Stimulated activated CD8-positive, alpha-beta memory T cell treated with anti-CD3 and anti-CD28 coated beads, Interleukin-7, amount 100 ng/mL, for 48 hours (primary cell): ENCODE measurements around the gene JAZF1.

Experiments
- DNase-seq, 2 donors: peaks; one replicate each; pipeline ENCODE4 v3.0.0-alpha.2; 2020; ENCODE audit warnings: low read depth in 1 of 2; ENCODE audit errors: extremely low read depth in 1 of 2

JAZF1 gene

DNA sequence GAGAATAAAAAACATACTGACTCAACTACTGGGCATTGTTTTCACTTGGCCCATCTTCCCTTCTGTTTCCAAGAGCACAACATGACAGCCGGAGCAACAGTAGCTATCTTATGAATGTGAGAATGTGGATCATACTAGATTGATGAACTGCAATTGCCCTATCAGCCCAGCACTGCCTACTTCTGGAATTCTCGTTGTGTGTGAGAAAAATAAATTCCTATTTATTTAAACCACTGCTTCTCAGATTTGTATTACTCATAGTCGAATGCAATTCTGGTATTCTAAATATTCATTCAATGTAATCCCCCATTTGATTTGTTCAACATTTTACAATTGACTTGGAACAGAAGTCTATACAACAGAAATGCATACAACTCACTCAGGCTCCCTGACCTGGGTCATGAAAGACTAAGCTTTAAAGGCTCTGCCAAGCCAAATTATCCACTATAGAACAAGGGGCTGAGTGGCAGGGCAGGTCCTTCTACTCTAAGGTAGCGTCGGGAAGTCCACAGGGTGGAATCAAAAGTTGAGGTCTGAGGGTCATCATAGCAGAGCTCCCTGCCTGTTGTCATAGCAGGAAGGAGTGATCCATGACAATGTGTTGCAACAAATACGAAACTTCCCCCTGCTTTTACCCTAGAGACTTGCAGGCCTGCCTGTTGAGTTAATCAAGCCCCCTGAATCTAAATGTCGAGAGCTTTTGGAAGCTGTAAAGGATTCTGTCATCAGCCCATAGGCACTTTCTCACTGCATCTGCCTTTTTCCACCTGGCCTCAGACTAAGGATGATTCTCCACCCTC is 12.4 kb upstream of the JAZF1 start:
- DNase-seq: no peak

DNA sequence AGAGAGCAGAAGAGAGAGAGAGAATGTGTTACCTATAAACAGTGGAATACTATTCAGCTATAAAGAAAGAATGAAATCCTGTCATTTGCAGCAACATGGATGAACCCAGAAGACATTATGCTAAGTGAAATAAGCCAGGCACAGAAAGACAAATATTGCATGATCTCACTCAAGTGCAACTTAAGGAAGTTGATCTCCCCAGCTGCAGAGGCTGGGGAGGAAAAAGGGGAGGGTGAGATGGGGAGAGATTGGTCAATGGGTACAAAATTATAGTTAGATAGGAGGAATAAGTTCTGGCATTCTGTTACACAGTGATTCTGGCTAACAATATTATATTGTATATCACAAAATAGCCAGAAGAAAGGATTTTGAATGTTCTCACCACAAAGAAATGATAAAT is 11.2 kb upstream of the JAZF1 start:
- DNase-seq: no peak

DNA sequence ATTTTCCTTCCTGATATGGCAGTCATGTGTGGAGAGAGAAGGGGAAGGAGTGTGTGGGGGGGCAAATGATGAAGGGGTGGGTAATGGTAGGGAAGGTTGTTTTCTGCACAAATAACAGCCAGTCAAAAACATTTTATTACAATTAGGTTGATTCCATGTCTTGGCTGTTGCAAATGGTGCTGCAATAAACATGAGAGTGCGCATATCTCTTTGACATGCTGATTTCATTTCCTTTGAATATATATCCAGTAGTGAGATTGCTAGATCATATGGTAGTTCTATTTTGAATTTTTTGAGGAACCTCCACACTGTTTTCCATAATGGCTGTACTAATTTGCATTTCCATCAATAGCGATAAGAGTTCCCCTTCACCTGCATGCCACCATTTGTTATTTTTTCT is 10.6 kb upstream of the JAZF1 start:
- DNase-seq: no peak

DNA sequence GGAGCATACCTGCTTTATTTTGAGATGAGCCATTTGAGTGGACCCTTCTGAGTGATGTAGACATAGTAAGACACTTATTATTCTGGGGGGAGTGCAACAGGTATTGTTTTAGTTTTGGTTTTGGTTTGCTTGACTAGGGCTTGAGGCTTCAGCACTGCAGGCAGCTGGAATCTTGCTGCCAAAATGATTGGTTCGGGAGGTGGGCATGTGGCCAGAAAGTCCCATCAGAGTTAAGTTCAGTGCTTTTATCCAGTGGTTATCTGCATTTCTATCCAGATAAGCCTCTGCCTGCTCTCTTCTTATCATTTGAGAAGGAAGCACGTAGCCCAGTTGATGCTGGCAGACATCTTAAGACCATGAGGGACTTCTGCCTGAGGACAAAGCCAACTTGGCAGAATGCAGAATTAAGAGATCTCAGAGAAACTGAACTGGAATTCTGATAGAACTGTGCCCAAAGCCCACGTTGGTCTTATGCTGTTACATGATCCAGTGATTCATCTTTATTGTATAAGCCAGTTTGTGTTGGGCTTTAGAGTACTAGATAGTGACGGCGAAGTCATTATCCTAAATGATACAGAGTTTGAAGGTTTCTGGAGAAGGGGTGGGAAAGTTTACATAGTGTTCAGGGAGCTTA is 9.6 kb upstream of the JAZF1 start:
- no peak for DNase-seq

DNA sequence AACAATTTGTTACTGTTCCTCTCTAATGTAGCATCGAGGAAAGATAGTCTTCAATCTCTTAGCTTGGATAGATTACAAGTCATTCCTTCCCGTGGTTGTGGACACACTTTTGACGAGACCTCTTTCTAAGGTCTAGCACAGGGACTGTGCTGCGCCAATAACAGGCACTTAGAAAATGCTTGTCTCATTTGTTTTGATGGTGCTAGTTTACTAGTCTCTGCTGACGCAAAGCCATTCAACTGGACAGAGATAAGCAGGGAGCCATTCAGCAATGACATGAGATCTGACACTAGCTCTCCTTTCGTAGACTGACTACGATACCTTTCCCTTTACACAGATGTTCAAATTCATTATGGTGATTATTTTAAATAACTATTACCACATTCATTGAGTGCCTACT is 6.4 kb upstream of the JAZF1 start:
- DNase-seq: no peak

DNA sequence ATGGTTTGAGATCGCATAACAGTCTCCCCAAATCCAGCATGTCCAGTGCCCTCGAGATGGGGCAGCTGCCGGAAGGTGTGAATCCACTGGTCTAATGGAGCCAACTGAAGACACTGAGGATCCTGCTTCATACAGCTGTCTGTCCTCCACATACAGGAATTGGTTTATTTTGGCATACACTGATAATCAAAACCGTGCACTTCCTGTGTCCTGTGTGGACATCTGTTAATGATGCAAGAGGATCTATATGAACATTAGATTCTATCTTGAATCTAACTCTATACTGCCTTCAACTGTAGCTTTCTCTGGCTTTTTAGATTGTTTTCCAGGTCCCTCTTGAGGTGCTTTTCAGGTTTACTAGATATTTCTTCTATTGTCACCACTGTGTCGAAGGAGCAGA is 3.0 kb upstream of the JAZF1 start:
- no peak for DNase-seq

DNA sequence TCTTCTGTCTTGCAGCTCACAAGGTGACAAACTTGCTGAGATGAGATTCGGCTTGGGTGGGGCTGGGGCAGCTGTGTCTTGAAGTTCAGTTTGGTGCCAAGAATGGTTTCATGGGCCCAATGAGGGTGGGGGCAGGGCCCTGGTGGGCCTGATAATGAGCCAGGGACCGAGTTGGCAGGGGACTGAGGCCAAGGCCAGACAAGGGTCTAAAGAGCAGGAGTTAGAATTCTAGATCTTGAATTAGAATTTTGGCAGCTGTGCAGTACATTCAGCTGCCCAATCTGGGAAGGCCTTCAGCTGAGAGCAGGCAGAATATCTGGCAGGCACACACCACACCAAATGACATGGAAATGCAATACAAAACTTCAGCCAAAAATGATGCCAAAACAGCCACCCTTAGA is 1.5 kb upstream of the JAZF1 start:
- no peak for DNase-seq

DNA sequence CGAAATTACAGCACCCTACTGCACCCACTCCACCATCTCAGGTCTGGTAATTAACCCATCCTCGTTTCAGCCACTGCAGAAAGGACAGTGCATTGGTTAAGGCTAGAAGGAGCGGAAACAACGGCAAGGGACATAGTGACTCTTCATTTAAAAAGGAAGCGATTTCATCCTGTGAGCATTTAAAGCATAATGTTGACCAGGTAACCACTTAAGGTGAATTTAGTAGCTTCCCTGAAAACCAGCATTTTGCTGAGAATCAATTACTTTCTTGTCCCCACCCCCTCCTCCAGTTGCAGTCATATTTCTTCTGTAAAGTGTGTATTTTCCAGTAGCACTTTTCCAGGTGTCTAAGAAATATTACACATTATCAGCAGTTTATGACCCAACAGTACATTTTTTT is 821 bp upstream of the JAZF1 start:
- no peak for DNase-seq

DNA sequence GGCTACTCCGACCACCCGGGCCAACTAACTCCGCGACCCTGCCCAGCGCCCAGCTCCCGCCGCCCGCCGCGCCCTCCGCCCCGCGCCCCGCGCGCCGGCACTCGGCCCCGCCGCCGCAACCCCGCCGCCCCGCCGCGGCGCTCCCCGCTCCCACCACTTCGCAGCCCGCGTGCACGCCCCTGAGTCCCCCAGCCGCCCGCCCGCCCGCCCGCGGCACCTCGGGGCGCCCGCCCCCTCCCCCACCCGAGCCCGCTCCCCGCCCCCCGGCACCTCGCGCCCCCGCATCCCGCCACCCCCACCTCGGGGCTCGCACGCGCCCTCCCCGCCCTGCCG is 598 bp downstream of the JAZF1 start:
- no peak for DNase-seq

DNA sequence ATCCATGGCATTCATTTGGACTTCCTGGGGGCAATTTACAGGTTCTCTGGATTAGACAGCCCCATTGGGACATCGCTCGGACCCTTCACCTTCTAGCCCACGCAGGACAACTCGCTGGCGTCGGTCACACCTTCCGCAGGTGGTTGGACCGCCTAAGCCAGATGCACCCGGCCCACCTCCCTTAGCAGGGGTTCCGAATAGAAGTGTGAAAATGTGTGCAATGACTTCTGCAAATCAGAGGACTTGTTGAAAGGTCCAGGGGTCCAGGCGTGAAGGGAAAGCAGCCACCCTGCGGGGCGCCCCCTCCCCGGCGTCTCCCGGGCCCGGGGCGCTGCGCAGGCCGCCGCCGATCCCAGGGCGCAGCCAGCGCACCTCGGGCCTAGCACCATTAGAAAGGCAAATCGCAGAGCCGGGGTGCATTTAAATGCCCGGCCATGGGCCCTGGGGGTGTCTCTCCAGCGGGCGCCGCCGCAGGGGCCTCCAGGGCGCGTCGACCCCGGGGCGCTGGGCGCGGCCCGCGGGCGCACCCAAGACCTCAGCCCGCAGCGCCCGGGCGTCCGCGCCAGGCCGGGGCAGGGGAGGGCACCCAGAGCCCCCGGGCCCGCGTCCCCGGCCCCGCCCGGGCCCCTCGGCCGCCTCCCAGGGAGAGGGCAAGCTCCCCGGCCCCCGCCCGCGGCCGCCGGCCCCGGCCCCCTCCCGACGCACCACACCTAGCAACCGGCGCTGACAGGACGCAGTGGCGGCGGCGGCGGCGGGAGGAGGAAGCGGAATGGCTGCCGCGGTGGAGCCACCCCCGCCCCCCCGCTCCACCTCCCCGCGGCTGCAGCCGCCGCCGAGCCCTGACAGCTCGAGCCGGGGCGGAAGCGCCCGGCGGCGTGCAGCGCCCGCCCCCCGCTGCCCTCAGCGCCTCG is 1.2 kb downstream of the JAZF1 start:
- DNase-seq: peak in 1 of 2 donors; percentile 43

DNA sequence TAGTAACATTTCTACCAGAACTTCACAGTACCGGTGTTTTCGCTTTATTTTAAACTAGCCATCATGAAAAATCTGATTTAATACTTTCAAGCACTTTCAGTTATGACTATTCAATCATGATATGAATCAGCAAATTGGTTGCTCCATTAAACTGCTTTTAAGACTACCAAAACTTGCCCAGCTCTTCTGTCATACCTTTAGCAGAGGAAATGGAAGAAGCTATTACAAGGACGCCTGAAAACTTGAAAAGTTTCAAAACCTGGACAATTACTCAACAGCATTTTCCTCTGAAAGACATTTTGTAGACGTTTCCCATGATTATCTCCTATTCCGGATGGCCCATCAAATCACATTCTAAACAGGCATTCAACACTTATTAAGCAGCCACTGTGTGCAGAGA is 2.0 kb downstream of the JAZF1 start:
- DNase-seq: no peak

DNA sequence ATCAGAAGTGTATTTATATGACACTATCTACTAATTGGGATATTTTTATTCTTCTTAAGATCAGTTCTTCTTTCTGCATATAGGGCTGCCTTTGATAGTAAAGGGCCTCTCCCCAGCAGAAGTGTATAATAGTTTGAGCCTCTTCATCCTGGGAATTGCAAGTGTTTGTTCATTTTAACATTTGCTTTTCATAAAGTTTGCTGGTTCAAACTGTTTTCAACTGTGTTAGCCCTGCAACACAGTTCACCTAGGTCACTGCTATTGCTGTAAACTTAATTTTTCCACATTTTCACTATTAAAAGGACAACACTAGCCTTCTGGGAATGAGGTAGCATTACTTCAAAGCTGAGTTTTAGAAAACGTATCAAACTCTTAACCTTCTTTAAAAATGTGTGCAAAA is 2.8 kb downstream of the JAZF1 start:
- no peak for DNase-seq

DNA sequence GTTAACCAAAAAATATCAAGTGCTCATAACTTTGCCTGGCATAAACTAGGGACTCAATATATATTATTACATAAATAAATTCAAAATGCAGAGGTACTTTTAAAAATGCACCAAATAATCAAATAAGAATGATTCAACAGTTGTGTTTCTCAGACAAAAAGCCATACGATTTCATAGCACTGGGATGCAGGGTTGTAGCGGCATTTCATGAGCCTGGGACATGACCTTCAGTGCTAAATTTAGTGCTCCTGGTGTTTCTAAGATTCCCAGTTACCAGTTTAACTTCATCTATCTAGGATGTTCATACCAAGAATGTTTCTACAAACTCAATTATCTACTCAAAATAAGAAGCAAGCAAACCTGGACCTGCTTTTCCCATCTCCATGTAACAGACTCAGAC is 4.0 kb downstream of the JAZF1 start:
- DNase-seq: no peak

DNA sequence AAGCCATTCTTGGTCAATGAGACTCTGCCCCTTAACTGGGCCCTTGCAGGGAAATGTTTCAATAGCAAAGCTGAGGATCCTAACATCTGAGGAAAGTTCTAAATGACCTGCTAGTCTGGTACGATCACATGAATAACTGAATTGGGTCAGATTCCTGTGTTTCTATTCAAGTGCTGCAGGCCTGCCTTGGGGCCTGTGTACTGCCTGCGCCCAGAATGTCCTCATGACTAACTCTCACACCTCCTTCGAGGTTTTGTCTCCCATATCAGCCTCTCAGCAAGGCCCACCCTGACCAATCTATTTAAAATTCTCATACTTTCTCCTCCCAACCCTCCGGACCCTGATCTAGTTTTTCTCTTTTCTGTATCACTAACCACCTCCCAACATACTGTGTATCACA is 4.4 kb downstream of the JAZF1 start:
- no peak for DNase-seq

DNA sequence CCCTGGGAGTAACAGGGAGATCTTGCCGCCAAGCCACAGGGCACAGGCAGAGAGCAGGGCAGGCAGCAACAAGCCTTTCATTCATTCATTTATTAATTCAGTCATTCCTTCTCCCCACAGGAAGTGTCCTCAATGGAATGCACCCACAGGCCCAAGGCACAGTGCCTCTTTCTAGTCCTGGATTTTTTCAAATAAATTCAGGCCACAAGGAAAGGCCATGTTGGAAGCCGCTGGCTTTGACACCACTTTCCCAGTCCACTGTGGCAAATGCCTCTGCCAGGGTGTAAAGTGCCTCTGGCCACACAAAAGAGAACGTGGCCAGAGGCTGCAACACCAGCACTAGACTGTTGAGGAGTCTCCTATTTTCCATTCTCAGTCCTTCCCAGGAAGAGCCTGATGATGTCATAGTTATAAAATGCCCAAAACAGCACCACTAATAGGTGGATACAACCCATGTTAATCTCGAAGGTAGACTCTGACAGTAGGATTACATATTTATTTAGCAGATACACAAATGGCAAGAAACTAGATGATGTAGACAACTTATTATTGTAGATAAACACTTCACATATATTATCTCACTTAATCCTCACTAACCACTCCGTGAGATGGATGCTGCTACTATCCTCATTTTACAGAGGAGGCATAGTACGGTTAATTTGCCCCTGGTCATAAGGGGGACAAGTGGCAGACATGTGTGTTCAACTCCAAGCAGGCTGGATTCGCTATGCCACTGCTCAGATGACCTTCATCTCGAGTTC is 5.5 kb downstream of the JAZF1 start:
- DNase-seq: no peak

DNA sequence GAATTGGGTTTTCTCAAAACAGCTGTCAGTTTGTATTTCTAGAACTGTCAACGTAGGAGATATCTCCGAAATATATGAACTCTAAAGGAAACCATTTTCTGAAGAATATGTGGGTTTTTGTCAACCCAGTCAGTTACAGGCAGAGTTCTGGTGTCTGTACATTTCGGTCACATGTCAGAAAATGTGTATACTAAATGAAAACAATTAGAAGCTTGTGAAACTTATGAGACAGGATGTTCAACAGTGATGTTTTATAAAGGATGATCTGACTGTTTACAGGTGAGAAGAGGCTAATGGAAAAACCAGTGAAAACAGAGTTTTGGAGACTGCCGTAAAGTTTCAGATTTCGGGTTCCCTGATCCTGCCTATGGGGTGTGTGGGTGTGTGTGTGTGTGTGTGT is 6.2 kb downstream of the JAZF1 start:
- no peak for DNase-seq

DNA sequence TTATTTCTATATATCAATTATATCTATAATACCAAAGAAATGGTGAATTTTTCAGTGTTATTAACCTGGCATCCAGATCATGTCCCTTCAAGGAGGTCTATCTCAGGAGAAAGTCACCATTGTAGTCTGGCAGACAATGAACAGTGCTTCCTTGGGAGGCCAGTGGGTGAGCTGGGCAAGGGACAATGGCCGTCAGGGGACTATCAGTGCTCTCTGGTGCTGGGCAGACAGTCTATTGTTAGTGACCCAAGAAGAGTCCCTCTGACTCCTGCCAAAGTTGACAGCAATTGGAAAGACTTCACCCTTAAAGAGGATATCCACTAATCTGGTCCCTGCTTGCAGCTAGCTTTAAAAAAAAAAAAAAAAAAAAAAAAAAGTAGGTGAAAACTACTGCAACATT is 7.1 kb downstream of the JAZF1 start:
- no peak for DNase-seq

DNA sequence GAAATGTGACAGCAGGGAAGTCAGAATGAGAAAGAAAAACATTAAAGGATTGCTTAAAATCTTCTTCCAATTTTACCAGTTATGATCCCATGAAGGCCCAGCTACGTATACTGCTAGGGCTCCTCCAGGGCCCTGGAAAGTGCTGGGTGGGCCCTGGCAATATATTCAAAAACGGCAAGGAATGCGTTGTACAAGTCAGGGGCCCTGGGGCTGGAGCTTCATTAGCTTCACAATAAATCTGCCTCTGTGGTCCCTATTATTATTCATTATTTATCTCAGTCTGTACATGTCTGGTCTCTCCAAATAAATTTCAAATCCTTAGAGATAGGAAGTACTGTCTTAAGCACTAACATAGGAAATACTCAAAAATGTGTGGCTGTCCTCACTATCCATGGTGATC is 7.6 kb downstream of the JAZF1 start:
- DNase-seq: no peak

DNA sequence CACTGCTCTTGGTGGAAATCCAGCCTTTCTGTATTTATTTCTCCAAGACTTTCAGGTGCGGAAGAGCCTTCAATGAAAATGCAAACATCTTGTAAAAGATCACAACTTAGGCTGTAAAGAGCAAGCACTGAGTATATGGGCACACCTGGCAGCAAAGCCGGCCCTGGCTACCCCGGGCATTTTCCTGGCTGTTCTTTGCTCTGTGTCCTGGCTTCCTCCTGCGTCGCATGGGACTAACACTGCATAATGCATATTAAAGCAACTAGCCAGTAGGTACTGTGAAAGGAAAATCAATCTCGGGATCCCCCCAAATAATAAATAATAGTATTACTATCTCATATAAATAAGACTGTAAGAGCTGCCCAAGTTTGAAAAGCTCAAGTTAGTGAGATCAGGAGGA is 9.9 kb downstream of the JAZF1 start:
- DNase-seq: no peak

DNA sequence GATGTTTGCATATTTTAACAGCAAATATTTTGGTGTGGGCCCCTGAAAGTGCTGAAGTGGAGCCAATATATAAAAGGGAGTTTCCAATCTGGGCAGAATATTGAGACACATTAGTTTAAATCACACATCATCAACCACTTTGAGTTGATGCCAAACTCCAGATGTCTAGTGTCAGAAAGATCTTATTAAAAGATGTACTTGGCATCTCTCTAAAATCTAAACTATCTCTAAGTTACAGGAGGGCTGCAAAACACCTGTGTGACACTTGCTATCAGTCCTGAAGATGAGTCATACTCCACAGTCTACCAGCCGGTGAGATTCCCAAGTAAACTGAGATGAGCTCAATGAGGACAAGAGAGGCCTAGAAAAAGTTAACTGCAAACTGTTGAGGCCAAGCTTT is 11.4 kb downstream of the JAZF1 start:
- DNase-seq: no peak
